ENCODE data around the gene CFAP299.

DNA sequence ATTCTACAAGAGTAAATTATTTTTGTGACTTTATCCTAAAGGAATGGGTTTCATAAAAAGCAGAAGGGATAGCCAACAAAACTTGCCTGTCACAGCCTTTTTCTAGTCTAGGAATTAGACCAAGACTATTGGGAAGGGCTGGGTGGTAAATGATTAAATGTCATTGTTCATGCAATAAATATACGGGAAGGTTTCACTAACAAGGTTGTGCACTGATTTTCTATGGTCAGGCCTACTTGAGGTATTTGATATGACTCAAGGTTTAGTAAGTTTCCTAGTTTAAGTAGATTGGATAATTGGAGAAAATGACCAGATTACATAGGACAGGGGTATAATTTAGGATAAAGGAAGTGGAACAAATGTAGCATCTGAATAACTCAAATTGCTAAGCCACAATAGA, 445.9 kb downstream of the CFAP299 start:
- TF ChIP-seq POLR2AphosphoS5 (IDR thresholded peaks at IDR 0.05) (no peak), POLR2A (IDR thresholded peaks at IDR 0.05) (no peak)
- TF ChIP-seq, protein P1, sequence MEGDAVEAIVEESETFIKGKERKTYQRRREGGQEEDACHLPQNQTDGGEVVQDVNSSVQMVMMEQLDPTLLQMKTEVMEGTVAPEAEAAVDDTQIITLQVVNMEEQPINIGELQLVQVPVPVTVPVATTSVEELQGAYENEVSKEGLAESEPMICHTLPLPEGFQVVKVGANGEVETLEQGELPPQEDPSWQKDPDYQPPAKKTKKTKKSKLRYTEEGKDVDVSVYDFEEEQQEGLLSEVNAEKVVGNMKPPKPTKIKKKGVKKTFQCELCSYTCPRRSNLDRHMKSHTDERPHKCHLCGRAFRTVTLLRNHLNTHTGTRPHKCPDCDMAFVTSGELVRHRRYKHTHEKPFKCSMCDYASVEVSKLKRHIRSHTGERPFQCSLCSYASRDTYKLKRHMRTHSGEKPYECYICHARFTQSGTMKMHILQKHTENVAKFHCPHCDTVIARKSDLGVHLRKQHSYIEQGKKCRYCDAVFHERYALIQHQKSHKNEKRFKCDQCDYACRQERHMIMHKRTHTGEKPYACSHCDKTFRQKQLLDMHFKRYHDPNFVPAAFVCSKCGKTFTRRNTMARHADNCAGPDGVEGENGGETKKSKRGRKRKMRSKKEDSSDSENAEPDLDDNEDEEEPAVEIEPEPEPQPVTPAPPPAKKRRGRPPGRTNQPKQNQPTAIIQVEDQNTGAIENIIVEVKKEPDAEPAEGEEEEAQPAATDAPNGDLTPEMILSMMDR (IDR thresholded peaks at IDR 0.05 in 8 of 11, conservative IDR thresholded peaks at IDR 0.05 in 3 of 11): no peak
